HG02798 (cell line): ENCODE data around the gene NPB.

Experiments used
- ATAC-seq: cut with Tn5 transposase; IDR thresholded peaks from one replicate; pipeline ENCODE4 v1.9.1; 2021; ENCODE audit warnings: mild to moderate bottlenecking; ENCODE audit not compliant: unreplicated experiment, poor library complexity

The NPB gene

DNA sequence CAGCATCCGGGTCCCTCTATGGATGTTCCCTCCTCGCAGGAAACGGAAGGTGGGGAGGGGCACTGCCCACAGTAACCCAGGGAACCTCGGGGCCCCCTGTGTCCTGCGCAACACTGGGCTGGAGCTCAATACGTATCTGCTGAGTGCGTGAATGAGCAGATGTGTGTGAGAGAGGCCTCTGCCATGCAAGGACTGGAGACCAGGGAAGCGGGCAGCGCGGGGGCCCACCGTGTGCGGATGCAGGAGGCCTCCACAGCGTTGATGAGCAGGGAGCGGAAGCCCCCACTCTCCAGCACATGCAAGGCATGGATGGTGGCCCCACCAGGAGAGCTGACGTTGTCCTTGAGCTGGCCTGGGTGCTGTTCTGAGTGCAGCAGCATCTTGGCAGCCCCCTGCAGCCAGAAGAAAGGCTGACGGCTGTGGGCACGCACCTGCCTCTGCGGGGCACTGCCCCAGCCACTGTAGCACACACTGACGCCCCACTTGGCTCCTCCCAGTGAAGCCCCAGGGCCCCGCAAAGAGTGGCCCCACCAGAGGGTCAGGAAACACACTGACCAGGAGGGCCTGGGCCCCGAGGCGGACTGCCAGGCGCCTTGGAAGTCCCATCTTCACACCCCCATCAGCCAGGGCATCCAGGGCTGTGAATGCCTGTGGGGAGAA is 32.2 kb downstream of the NPB start:
- ATAC-seq = no peak

DNA sequence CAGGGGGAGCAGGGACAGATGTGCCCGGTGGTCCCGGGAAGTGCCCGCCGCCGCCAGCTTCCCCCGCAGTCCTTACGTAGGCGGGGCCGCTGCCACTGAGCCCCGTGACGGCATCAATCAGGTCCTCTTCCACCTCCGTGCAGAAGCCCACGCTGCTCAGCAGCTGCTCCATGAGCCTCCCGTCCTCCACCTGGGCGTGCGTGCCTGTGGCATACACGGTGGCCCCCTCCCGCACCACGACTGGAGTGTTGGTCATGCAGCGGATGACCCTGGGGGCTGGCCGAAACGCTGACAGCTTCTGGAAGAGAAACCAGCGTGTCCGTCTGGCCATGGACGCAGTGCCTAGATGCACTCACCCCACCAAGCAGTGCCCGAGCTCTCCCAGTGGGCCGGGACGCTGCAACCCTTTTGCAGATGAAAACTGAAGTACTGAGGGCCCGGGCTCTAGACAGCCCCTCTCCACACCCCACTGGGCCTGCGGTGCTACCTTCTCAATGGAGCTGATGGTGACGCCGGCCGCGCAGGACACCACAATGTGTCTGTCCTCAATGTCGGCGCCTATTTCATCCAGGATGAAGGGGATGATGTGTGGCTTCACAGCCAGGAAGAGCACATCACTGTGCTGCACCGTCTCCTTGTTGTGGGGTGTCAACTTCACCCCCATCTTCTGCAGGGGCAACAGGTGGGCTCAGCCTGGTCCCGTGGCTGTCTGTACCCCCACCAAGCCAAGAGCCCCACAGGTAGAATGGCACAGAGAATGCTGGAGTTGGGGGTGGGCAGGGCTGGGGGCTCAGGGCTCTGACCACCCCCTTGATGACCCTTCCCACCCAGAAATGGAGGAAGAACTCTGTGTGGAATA is 33.0 kb downstream of the NPB start:
- no peak for ATAC-seq

DNA sequence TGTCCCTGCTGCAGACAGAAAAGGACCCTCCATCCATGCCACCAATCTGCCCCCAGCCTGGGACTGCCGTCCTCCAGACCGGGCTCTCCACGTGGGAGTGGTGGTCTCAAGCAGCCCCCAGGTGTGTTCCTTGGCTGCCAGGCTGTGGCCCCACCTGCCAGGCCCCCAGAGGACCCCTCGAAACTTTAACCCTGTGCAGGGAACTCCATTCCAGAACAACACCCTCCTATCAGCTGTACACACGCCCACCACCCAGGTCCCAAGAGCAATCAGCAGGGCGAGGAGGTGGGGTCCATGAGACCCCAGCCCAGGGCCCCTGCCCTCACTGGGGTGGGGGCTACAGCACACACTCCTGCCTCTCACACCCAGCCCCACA is 33.7 kb downstream of the NPB start:
- no peak for ATAC-seq

DNA sequence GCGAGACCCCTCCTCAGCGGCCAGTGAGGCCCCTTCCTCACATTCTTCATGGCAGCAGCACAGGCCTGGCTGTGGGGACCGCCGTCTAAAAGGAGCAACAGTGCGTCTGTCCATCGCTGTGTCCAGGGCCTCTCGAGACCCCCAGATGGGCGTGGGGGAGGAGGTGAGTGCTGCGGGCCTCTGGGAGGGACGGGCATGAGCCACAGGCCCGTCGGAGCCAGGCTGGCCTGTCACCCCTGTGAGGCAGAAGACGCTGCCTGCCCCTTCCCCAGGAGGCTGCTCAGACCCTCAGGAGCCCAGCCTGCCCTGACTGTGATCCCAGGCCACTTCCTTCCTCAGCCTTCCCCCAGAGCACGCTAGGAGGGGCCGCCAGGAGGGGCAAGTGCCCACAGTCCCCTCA is 37.2 kb downstream of the NPB start:
- ATAC-seq = no peak

- ATAC-seq = no peak
These were observed 37.9 kb downstream of the NPB start for GRCh38 chr17:81939881-81940385.

DNA sequence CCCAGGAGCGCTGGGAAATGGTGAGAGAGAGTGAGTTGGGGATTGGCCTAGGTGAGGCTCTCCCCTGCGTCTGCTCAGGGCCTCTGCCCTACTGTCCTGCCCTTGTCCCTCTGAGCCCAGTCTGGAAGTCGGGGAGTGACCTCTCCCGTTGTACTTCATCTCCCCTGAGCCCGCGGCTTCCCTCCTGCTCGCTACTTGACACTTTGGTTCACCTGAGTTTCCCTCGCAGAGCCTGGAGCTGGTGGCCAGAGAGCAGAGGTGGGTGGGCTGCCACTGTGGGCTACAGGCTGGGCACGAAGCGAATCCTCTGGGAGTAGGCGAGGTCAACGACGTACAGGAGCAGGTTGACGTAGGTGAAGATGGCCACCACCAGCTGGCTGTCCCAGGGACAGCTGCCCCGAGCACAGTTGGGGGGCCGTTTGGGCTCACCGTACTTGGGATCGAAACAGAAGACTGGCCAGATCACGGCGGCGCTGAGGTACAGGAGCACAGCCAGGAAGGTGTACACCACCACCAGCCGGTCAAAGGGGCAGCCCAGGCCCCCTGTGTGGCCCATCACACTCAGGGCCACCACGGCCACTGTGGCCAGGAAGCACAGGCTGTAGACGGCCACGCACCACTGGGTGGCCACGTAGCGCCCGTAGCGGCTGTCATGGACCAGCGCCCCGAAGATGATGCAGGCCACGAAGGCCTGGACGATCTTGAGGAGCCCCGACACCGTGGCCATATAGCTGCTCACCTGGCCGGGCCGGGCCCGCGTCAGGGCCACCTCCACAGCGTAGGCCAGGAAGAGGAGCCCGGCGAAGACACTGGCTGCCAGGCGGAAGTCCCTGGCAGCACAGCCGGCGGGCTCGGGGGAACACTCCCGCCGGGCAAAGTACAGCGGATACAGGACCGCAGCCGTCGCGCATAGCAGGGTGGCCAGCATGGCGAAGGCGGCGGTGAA is 38.8 kb downstream of the NPB start:
- ATAC-seq = no peak

DNA sequence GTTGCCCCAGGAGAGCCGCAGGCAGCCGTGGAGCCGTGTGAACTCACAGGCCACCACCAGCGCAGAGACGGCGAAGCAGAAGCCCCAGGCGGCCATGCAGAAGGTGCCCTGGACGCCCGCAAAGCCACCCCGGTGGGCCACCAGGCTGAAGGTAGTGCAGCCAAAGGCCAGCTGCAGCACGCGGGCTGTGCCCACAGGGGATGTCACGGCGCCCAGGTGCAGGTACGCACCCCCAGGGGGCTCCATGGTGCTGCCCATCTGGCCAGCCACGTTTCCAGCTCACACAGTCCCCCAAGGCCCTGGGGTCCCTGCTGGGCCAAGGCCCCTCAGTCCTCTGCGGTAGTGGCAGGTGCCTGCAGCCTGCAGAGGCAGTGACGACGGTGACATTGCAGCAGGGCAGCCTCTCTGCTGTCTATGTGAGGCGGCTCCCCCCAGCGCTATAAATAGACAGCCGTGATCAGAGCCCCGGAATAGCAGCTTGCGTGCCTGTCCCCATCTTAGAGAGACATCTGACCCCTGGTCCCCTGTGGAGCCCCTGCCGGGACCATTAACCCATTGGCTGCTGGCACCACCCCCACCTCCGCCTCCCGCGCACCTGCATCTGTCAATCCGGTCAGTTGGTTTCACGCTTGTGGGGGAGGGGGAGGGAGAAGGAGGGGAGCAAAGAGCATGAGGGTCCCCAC is 39.6 kb downstream of the NPB start:
- ATAC-seq = no peak

DNA sequence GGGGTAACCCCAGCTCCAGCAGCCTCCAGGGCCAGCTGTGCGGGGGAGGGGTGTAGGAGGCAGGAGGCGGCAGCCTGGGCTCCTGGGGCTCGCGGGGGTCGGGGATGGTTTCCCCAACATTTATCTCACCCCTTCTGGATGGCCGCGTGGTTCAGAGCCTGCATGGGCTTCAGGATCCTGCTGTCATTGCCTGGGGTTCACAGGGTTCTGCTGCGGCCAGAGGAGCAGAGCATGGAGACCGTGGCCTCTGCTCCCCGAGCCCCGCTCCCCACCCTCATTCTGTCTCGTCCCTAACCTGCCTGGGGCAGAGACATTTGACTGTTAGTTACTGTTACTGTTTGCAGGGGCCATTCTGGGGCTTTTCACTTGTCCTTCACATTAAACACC is 40.1 kb downstream of the NPB start:
- ATAC-seq = no peak

- no peak for ATAC-seq
These were observed 42.8 kb downstream of the NPB start for GRCh38 chr17:81944858-81945257.

DNA sequence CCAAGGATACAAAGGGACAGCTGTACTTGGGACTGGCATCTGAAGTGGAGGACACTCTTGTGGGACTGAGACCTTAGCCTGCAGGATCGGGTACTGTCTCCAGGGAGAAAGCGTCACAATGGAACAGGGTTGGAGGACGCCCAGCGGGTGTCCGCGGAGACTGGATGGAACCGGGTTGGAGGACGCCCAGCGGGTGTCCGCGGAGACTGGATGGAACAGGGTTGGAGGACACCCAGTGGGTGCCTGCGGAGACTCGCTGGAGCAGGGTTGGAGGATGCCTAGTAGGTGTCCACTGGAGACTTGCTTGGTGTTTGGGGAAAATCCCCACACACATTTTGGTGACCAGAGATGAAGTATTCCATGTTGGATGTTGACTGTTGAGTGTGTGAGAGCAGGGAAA is 45.2 kb downstream of the NPB start, which contains the start of gene MYADML2:
MYADML2 (minus strand) TSS at position 45 of the 400 bp plus-strand sequence. CDS start 5,492 bp downstream, outside the sequence.
- no peak for ATAC-seq

- ATAC-seq = no peak
These were observed 46.8 kb downstream of the NPB start for GRCh38 chr17:81948635-81949378.

- no peak for ATAC-seq
These were observed 48.5 kb downstream of the NPB start for GRCh38 chr17:81950501-81950900.

DNA sequence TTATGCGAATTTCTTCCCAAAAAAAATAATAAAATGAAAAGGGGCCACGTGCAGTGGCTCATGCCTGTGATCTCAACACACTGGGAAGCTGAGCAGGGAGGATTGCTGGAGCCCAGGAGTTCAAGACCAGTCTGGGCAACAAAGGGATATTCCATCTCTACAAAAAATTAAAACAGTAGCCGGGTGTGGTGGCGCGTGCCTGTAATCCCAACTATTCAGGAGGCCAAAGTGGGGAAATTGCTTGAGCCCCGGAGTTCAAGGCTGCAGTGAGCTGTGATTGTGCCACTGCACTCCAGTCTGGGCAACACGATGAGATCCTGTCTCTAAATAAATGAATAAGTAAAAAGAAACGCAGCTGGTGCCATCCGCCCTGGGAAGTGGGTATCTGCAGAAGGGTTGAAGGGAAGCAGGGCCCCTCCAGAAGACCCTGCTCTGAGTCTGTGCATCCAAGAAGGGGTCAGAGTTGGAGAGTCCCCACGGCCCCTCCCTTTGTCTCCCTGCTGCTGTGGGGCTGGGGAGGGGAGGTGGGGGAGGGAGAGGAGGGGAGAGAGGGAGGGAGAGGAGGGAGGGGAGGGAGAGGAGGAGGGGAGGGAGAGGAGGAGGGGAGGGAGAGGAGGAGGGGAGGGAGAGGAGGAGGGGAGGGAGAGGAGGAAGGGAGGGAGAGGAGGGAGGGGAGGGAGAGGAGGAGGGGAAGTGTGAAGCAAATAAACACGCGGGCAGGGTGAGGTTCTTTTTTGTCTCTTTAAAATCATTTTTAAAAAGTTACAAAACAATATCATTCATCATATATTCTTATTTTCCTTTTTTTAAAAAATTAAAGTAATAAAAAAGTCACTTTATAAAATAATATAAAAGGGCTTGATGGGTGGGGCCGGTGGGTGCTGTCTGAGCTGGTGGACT is 50.0 kb downstream of the NPB start:
- ATAC-seq = no peak
